K562 (cell line): ENCODE results near the gene KLRF2. TPM values are rescaled to one million over a fixed set of nuclear protein-coding genes. Genes with fewer than 3 reads are reported as not detected.
A peak's percentile ranks its signal among the peaks of the same experiment; 100 is the strongest.

Source experiments
- ARID2 ChIP-seq: fragments of 450-650 bp; IDR thresholded peaks from 2 replicates; pipeline ENCODE4 v1.6.1; 2017; ENCODE audit warnings: antibody characterized with exemption, mild to moderate bottlenecking
- CBX2 ChIP-seq: fragments of 200-600 bp; sonication (generic); IDR thresholded peaks from one replicate; pipeline ENCODE4 v1.6.1; 2012; ENCODE audit warnings: mild to moderate bottlenecking, low read length, inconsistent platforms; ENCODE audit not compliant: insufficient read depth, poor library complexity, severe bottlenecking
- CBX3 ChIP-seq, 2 experiments: IDR thresholded peaks; 1 replicate in 1 of 2; 2 replicates in 1 of 2; pipeline ENCODE4 v1.6.1; 2012; ENCODE audit warnings: inconsistent platforms in 2 of 2, low read length in 2 of 2, borderline replicate concordance in 1 of 2, control low read depth in 1 of 2
- CTBP1 ChIP-seq: fragments of 450-650 bp; IDR thresholded peaks from 2 replicates; pipeline ENCODE4 v1.6.1; 2016; ENCODE audit warnings: borderline replicate concordance
- FOS ChIP-seq: IDR thresholded peaks from 3 replicates; pipeline ENCODE4 v1.6.1; 2011; ENCODE audit not compliant: insufficient read length; ENCODE audit errors: extremely low read depth
- KDM5B ChIP-seq: fragments of 200-600 bp; sonication (generic); IDR thresholded peaks from 2 replicates; pipeline ENCODE4 v1.6.1; 2012; ENCODE audit warnings: low read depth, mild to moderate bottlenecking, moderate library complexity, low read length, control low read depth, inconsistent platforms; ENCODE audit not compliant: insufficient replicate concordance
- KHSRP ChIP-seq: fragments of 450-650 bp; IDR thresholded peaks from 2 replicates; pipeline ENCODE4 v1.6.1; 2017
- MEF2A ChIP-seq: IDR thresholded peaks from 2 replicates; pipeline ENCODE4 v1.6.1; 2011; ENCODE audit warnings: low read depth, mild to moderate bottlenecking, low read length, moderate library complexity; ENCODE audit not compliant: control insufficient read depth
- NFIX ChIP-seq: fragments of 250-450 bp; sonication (Bioruptor Pico); IDR thresholded peaks from 2 replicates; pipeline ENCODE4 v1.4.0; 2020; ENCODE audit warnings: low read depth, mild to moderate bottlenecking, moderate library complexity
- NONO ChIP-seq, 2 experiments: fragments of 200-400 bp in 1 of 2; fragments of 450-650 bp in 1 of 2; formaldehyde crosslinking in 1 of 2; IDR thresholded peaks; 2 replicates each; pipeline ENCODE4 v1.6.1; 2017; ENCODE audit warnings: low read depth in 2 of 2, mild to moderate bottlenecking in 2 of 2, moderate library complexity in 2 of 2, low read length in 1 of 2
- NR2F6 ChIP-seq: fragments of 450-650 bp; formaldehyde crosslinking; IDR thresholded peaks from 2 replicates; pipeline ENCODE4 v1.4.0; 2020; ENCODE audit warnings: mild to moderate bottlenecking
- PHF21A ChIP-seq: fragments of 450-650 bp; IDR thresholded peaks from 2 replicates; pipeline ENCODE4 v1.6.1; 2017; ENCODE audit warnings: low read depth, borderline replicate concordance
- PHTF2 ChIP-seq: fragments of 250-450 bp; sonication (Bioruptor Pico); IDR thresholded peaks from 2 replicates; pipeline ENCODE4 v1.5.0; 2021; ENCODE audit warnings: mild to moderate bottlenecking
- RNF2 ChIP-seq: sonication (generic); IDR thresholded peaks from 2 replicates; pipeline ENCODE4 v1.6.1; 2016
- SMARCA4 ChIP-seq: fragments of 450-650 bp; IDR thresholded peaks from 2 replicates; pipeline ENCODE4 v1.6.1; 2016
- SOX6 ChIP-seq: fragments of 450-650 bp; IDR thresholded peaks from 2 replicates; pipeline ENCODE4 v1.6.1; 2014; ENCODE audit warnings: mild to moderate bottlenecking
- TBL1XR1 ChIP-seq, 2 experiments: IDR thresholded peaks; 2 replicates each; pipeline ENCODE4 v1.6.1; 2012; ENCODE audit warnings: improper control_type of control experiment in 2 of 2, low read length in 2 of 2, mild to moderate bottlenecking in 1 of 2
- TCF7 ChIP-seq: sonication (generic); IDR thresholded peaks from 2 replicates; pipeline ENCODE4 v1.6.1; 2016; ENCODE audit warnings: antibody characterized with exemption, borderline replicate concordance
- ZNF175 ChIP-seq: fragments of 200-800 bp; sonication (Bioruptor generic); IDR thresholded peaks from 2 replicates; pipeline ENCODE4 v1.6.1; 2016; ENCODE audit warnings: low read depth, mild to moderate bottlenecking, missing genetic modification characterization, missing compliant biosample characterization
- ZNF239 ChIP-seq: fragments of 250-450 bp; sonication (Bioruptor Pico); IDR thresholded peaks from 2 replicates; pipeline ENCODE4 v1.4.0; 2020; ENCODE audit warnings: mild to moderate bottlenecking
- ZNF696 ChIP-seq: fragments of 250-450 bp; sonication (Bioruptor Pico); conservative IDR thresholded peaks from 2 replicates; pipeline ENCODE4 v1.4.0; 2020; ENCODE audit warnings: mild to moderate bottlenecking, moderate library complexity
- polyA plus RNA-seq, 8 experiments: library from polyadenylated mRNA; depleted of rRNA in 4 of 8; stranded (reverse) in 5 of 8; unstranded in 3 of 8; fragments of >200 nt; fragmentation: Nextera tagmentation in 2 of 8; fragmentation: Illumina TruSeq in 1 of 8; extraction: Ambion mirVana in 2 of 8; extraction: Trizol in 1 of 8; gene quantifications; 2 replicates each; pipeline versions ENCODE4 v1.2.1 to v1.2.3, GENCODE V29; 2011 to 2014; ENCODE audit warnings: inconsistent platforms in 1 of 8, missing spikeins in 1 of 8
- total RNA-seq, 7 experiments: library from RNA; depleted of rRNA in 6 of 7; stranded (reverse); fragments of >200 nt in 6 of 7; fragmentation: Illumina TruSeq in 2 of 7; extraction: Trizol in 2 of 7; gene quantifications; 2 replicates each; pipeline versions ENCODE4 v1.2.1 to v1.2.3, GENCODE V29; 2011 to 2021; ENCODE audit warnings: low replicate concordance in 1 of 7
- TF ChIP-seq, protein P1 (sequence below): fragments of 250-450 bp; sonication (Bioruptor Pico); IDR thresholded peaks from 2 replicates; pipeline ENCODE4 v1.4.0; 2020; ENCODE audit warnings: borderline replicate concordance
- TF ChIP-seq, protein P2 (sequence below): fragments of 450-650 bp; IDR thresholded peaks from one replicate; pipeline ENCODE4 v1.6.1; 2018; ENCODE audit warnings: mild to moderate bottlenecking, moderate library complexity; ENCODE audit not compliant: partially characterized antibody
- TF ChIP-seq, protein P3 (sequence below), 2 experiments: fragments of 450-650 bp in 1 of 2; IDR thresholded peaks; 2 replicates each; pipeline ENCODE4 v1.6.1; 2011 to 2017; ENCODE audit warnings: low read depth in 2 of 2, antibody characterized with exemption in 1 of 2, borderline replicate concordance in 1 of 2, low read length in 1 of 2, mild to moderate bottlenecking in 1 of 2, mixed read lengths in 1 of 2; ENCODE audit not compliant: control insufficient read depth in 1 of 2

Gene KLRF2
- total and polyA plus RNA-seq, 9 of the 15 experiments (the other 6 are each of a cell fraction or from before 2014, with no cell fraction given): not detected

DNA sequence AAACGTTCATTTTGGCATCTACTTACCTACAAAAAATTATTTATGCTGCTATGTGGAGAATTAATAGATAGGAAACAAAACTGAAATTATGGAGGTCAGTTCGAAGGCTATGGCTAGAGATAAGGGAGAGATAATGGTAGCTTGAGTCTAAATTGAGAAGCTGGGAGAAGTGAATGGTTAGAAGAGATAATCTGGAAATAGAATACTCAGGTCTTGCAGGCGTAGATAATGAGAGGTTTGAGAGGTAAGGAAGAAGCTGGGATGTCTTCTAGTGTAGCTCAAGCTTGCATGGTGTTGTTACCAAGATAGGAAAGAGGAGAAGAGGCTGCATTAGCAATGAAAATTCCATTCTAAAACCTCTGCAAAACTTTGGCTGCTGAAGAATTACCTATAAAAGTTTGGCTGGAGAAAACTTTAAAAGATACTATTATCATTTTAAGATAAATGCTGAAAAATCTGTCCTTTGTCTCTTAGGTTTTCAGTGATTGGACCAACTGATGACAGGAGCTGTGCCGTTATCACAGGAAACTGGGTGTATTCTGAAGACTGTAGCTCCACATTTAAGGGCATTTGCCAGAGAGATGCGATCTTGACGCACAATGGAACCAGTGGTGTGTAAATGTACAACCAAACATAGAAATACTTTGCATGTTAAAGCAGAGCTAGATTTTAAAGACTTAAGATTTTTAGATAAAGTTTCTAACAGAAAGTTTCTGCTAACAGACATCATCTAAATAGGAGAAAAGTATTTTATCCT is 14.1 kb downstream of the KLRF2 start (continued):
- TF ChIP-seq CTBP1 (peak; percentile 49; the same call in 1 of the 2 replicates), ZNF696 (CRISPR knock-in tag) (no peak), SMARCA4 (peak; percentile 85), CBX2 (no peak), RNF2 (no peak), KDM5B (no peak), ARID2 (no peak), NONO (IDR thresholded peaks at IDR 0.05; ENCODE audit: low read depth in 2 of 2, low read length in 1 of 2) (no peak), KHSRP (no peak), CBX3 (IDR thresholded peaks at IDR 0.05; ENCODE audit: borderline replicate concordance in 1 of 2, low read length in 2 of 2) (no peak), TBL1XR1 (IDR thresholded peaks at IDR 0.05; ENCODE audit: low read length in 2 of 2) (peak in 1 of 2 experiments; percentile 71; a peak in 2 of 4 replicates), TCF7 (no peak), FOS (no peak), SOX6 (peak; percentile 81), NR2F6 (CRISPR knock-in tag) (no peak), PHTF2 (CRISPR knock-in tag) (no peak), ZNF239 (CRISPR knock-in tag) (no peak), PHF21A (no peak), ZNF175 (CRISPR knock-in tag) (no peak), MEF2A (peak; percentile 94), NFIX (CRISPR knock-in tag) (no peak)
- TF ChIP-seq, protein P1, sequence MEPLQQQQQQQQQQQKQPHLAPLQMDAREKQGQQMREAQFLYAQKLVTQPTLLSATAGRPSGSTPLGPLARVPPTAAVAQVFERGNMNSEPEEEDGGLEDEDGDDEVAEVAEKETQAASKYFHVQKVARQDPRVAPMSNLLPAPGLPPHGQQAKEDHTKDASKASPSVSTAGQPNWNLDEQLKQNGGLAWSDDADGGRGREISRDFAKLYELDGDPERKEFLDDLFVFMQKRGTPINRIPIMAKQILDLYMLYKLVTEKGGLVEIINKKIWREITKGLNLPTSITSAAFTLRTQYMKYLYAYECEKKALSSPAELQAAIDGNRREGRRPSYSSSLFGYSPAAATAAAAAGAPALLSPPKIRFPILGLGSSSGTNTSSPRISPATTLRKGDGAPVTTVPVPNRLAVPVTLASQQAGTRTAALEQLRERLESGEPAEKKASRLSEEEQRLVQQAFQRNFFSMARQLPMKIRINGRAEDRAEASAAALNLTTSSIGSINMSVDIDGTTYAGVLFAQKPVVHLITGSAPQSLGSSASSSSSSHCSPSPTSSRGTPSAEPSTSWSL (CRISPR knock-in tag): no peak
- TF ChIP-seq, protein P2, sequence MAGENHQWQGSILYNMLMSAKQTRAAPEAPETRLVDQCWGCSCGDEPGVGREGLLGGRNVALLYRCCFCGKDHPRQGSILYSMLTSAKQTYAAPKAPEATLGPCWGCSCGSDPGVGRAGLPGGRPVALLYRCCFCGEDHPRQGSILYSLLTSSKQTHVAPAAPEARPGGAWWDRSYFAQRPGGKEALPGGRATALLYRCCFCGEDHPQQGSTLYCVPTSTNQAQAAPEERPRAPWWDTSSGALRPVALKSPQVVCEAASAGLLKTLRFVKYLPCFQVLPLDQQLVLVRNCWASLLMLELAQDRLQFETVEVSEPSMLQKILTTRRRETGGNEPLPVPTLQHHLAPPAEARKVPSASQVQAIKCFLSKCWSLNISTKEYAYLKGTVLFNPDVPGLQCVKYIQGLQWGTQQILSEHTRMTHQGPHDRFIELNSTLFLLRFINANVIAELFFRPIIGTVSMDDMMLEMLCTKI: no peak
- TF ChIP-seq, protein P3, sequence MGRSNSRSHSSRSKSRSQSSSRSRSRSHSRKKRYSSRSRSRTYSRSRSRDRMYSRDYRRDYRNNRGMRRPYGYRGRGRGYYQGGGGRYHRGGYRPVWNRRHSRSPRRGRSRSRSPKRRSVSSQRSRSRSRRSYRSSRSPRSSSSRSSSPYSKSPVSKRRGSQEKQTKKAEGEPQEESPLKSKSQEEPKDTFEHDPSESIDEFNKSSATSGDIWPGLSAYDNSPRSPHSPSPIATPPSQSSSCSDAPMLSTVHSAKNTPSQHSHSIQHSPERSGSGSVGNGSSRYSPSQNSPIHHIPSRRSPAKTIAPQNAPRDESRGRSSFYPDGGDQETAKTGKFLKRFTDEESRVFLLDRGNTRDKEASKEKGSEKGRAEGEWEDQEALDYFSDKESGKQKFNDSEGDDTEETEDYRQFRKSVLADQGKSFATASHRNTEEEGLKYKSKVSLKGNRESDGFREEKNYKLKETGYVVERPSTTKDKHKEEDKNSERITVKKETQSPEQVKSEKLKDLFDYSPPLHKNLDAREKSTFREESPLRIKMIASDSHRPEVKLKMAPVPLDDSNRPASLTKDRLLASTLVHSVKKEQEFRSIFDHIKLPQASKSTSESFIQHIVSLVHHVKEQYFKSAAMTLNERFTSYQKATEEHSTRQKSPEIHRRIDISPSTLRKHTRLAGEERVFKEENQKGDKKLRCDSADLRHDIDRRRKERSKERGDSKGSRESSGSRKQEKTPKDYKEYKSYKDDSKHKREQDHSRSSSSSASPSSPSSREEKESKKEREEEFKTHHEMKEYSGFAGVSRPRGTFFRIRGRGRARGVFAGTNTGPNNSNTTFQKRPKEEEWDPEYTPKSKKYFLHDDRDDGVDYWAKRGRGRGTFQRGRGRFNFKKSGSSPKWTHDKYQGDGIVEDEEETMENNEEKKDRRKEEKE (IDR thresholded peaks at IDR 0.05; ENCODE audit: borderline replicate concordance in 1 of 2, control insufficient read depth in 1 of 2, low read depth in 2 of 2, low read length in 1 of 2): no peak
